ENCODE data around the gene MRPL11. TPM values are rescaled to one million over a fixed set of nuclear protein-coding genes. Genes with fewer than 3 reads are reported as not detected.

The MRPL11 gene
- total RNA-seq, 5 donors from 2014 or later (not counting 1 experiment from before 2014, with no cell fraction given), result 23.5 to 29.4 (median 27.2) TPM

Other genes with a start within 250 kb of the MRPL11 start
- gene KLC2, start 181.1 kb downstream of the MRPL11 start, total RNA-seq, result 10 to 100 TPM; 36.9 to 52.9 (median 43.9) TPM
- 10 to 100 TPM; 60.7 to 98.8 (median 95.2) TPM for gene RAB1B, start 170.2 kb downstream of the MRPL11 start, total RNA-seq
- gene CNIH2, start 160.7 kb downstream of the MRPL11 start, total RNA-seq, result 1 to 10 TPM; 1.9 to 9.9 (median 2.7) TPM
- gene YIF1A, start 149.7 kb downstream of the MRPL11 start, total RNA-seq, result 10 to 100 TPM; 24.5 to 63.3 (median 56.9) TPM
- under 1 TPM in 4 of 5 donors, not detected in 1; 0.19 to 0.33 (median 0.23) TPM for gene TMEM151A, start 147.0 kb downstream of the MRPL11 start, total RNA-seq
- gene CD248, start 121.8 kb downstream of the MRPL11 start, total RNA-seq, result 10 to 100 TPM in 2 of 5 donors, 1 to 10 TPM in 3; 2.5 to 14.7 (median 8.7) TPM
- gene RIN1, start 102.4 kb downstream of the MRPL11 start, total RNA-seq, result 10 to 100 TPM in 2 of 5 donors, 1 to 10 TPM in 3; 5.0 to 11.7 (median 8.3) TPM
- 10 to 100 TPM; 42.9 to 58.8 (median 54.8) TPM for gene BRMS1, start 93.7 kb downstream of the MRPL11 start, total RNA-seq
- 1 to 10 TPM; 4.0 to 9.2 (median 7.9) TPM for gene B4GAT1, start 91.2 kb downstream of the MRPL11 start, total RNA-seq
- gene SLC29A2, start 67.1 kb downstream of the MRPL11 start, total RNA-seq, result 10 to 100 TPM in 3 of 5 donors, 1 to 10 TPM in 2; 8.5 to 14.7 (median 14.4) TPM
- not detected for gene NPAS4, start 17.8 kb downstream of the MRPL11 start, total RNA-seq
- 10 to 100 TPM; 12.9 to 22.0 (median 13.8) TPM for gene PELI3, start 28.1 kb upstream of the MRPL11 start, total RNA-seq
- gene DPP3, start 41.6 kb upstream of the MRPL11 start, total RNA-seq, result 10 to 100 TPM; 20.7 to 34.6 (median 29.5) TPM
- 10 to 100 TPM; 17.0 to 41.6 (median 34.9) TPM for gene BBS1, start 71.8 kb upstream of the MRPL11 start, total RNA-seq
- gene ZDHHC24, start 107.2 kb upstream of the MRPL11 start, total RNA-seq, result 10 to 100 TPM; 17.2 to 25.7 (median 23.5) TPM
- gene ACTN3, start 108.1 kb upstream of the MRPL11 start, total RNA-seq, result under 1 TPM; 0.18 to 0.30 (median 0.23) TPM
- 10 to 100 TPM; 18.2 to 39.3 (median 30.4) TPM for gene CTSF, start 129.8 kb upstream of the MRPL11 start, total RNA-seq
- under 1 TPM; 0.10 to 0.65 (median 0.32) TPM for gene CCDC87, start 154.2 kb upstream of the MRPL11 start, total RNA-seq
- gene CCS, start 154.3 kb upstream of the MRPL11 start, total RNA-seq, result 10 to 100 TPM; 32.3 to 69.5 (median 58.3) TPM
- 100 to 1,000 TPM; 176 to 382 (median 191) TPM for gene RBM14, start 177.8 kb upstream of the MRPL11 start, total RNA-seq
- 100 to 1,000 TPM; 163 to 233 (median 181) TPM for gene RBM4, start 199.9 kb upstream of the MRPL11 start, total RNA-seq
- 10 to 100 TPM in 4 of 5 donors, 1 to 10 TPM in 1; 9.1 to 26.2 (median 20.2) TPM for gene RBM4B, start 239.0 kb upstream of the MRPL11 start, total RNA-seq

Measured in T-cell (primary cell).